Cardiac muscle cell (in vitro differentiated cells and primary cell): ENCODE results near the gene OR5B21. TPM values are rescaled to one million over a fixed set of nuclear protein-coding genes. Genes with fewer than 3 reads are reported as not detected.

Source experiments
- DNase-seq, 2 donors: peaks; one replicate each; pipeline versions ENCODE4 v3.0.0 to v3.0.0-alpha.2; 2010 to 2017; ENCODE audit warnings: low read depth in 1 of 2, low spot score in 1 of 2
- H3K27ac ChIP-seq: fragments of 200-600 bp; sonication (generic); 2 replicates; pipeline ENCODE4 v1.5.1; 2016
- H3K27me3 ChIP-seq: fragments of 200-600 bp; sonication (generic); 2 replicates; pipeline ENCODE4 v1.6.0; 2016; ENCODE audit warnings: control low read depth
- H3K36me3 ChIP-seq: fragments of 200-600 bp; sonication (generic); 2 replicates; pipeline ENCODE4 v1.5.1; 2016; ENCODE audit warnings: control low read depth
- H3K4me1 ChIP-seq: fragments of 200-600 bp; sonication (generic); 2 replicates; pipeline ENCODE4 v1.8.1; 2017; ENCODE audit warnings: low read depth, mild to moderate bottlenecking, mixed run types
- H3K4me3 ChIP-seq: fragments of 200-600 bp; sonication (generic); 2 replicates; pipeline ENCODE4 v1.5.1; 2016; ENCODE audit warnings: mild to moderate bottlenecking
- H3K9me3 ChIP-seq: fragments of 200-600 bp; sonication (generic); 2 replicates; pipeline ENCODE4 v1.5.1; 2017; ENCODE audit warnings: low read depth, mild to moderate bottlenecking, control low read depth
- CTCF ChIP-seq: IDR thresholded peaks from 2 replicates; pipeline ENCODE4 v1.5.1; 2012; ENCODE audit warnings: low read depth, mild to moderate bottlenecking, low read length
- polyA plus RNA-seq: library from polyadenylated mRNA; unstranded; fragments of >200 nt; fragmentation: Nextera tagmentation; extraction: Ambion mirVana; gene quantifications from 2 replicates; pipeline ENCODE4 v1.2.1, GENCODE V29; 2016
- total RNA-seq: library from RNA; depleted of rRNA; stranded (reverse); fragments of >200 nt; gene quantifications from 2 replicates; pipeline ENCODE4 v1.2.3, GENCODE V29; 2016

Gene OR5B21
- total and polyA plus RNA-seq, 2 experiments from 2014 or later: not detected

GRCh38 chr11:58493676-58494075 is 14.2 kb downstream of the OR5B21 start:
- no peaks in the 10 kb centered on the region for H3K4me1 ChIP-seq
- H3K4me3 ChIP-seq: no peak overlapping the region
- no peak for DNase-seq
- no peaks in the 10 kb centered on the region for H3K9me3 ChIP-seq
- no peak for TF ChIP-seq CTCF
- H3K27me3 ChIP-seq: no peaks in the 10 kb centered on the region
- no peaks in the 10 kb centered on the region for H3K36me3 ChIP-seq
- no peak overlapping the region for H3K27ac ChIP-seq

- Histone ChIP-seq H3K4me1 (no peaks in the 10 kb centered on the region), H3K36me3 (no peaks in the 10 kb centered on the region), H3K27me3 (no peaks in the 10 kb centered on the region), H3K4me3 (no peak overlapping the region), H3K27ac (no peak overlapping the region), H3K9me3 (no peaks in the 10 kb centered on the region)
- no peak for DNase-seq
- no peak for TF ChIP-seq CTCF
Observed at GRCh38 chr11:58490827-58491226, 17.1 kb downstream of the OR5B21 start.

GRCh38 chr11:58487170-58487569 is 20.7 kb downstream of the OR5B21 start:
- TF ChIP-seq CTCF: no peak
- Histone ChIP-seq H3K4me3 (no peak overlapping the region), H3K9me3 (no peaks in the 10 kb centered on the region), H3K36me3 (no peaks in the 10 kb centered on the region), H3K27me3 (no peaks in the 10 kb centered on the region), H3K4me1 (no peaks in the 10 kb centered on the region), H3K27ac (no peak overlapping the region)
- DNase-seq: no peak

- Histone ChIP-seq H3K27me3 (no peaks in the 10 kb centered on the region), H3K9me3 (no peaks in the 10 kb centered on the region), H3K4me3 (no peak overlapping the region), H3K36me3 (no peaks in the 10 kb centered on the region), H3K4me1 (no peaks in the 10 kb centered on the region), H3K27ac (no peak overlapping the region)
- TF ChIP-seq CTCF: no peak
- DNase-seq: no peak
Observed at GRCh38 chr11:58485961-58486360, 21.9 kb downstream of the OR5B21 start.

GRCh38 chr11:58471892-58472291 is 36.0 kb downstream of the OR5B21 start:
- TF ChIP-seq CTCF: no peak
- H3K27ac ChIP-seq: no peak overlapping the region
- H3K4me3 ChIP-seq: no peak overlapping the region
- no peaks in the 10 kb centered on the region for H3K27me3 ChIP-seq
- no peaks in the 10 kb centered on the region for H3K4me1 ChIP-seq
- no peak for DNase-seq
- no peaks in the 10 kb centered on the region for H3K36me3 ChIP-seq
- H3K9me3 ChIP-seq: no peaks in the 10 kb centered on the region

GRCh38 chr11:58466293-58466692 is 41.6 kb downstream of the OR5B21 start:
- H3K4me1 ChIP-seq: no peaks in the 10 kb centered on the region
- H3K4me3 ChIP-seq: no peak overlapping the region
- no peaks in the 10 kb centered on the region for H3K9me3 ChIP-seq
- H3K27ac ChIP-seq: no peak overlapping the region
- TF ChIP-seq CTCF: no peak
- DNase-seq: no peak
- H3K27me3 ChIP-seq: no peaks in the 10 kb centered on the region
- no peaks in the 10 kb centered on the region for H3K36me3 ChIP-seq
